Stimulated activated CD4-positive, alpha-beta T cell treated with anti-CD3 and anti-CD28 coated beads, Interleukin-1b, Interleukin-23, amount 100 ng/mL, for 24 hours (primary cell): ENCODE data around the gene BBX.
"Not testable (repeated sequence)": the region's sequence is repeated elsewhere in the genome, so short reads cannot be mapped to it uniquely, and the experiment has no call there.

ENCODE experiments used
- DNase-seq, 4 experiments: peaks; one replicate each; pipeline ENCODE4 v3.0.0-alpha.2; 2020; ENCODE audit warnings: low read depth in 4 of 4, low spot score in 1 of 4

BBX gene

DNA sequence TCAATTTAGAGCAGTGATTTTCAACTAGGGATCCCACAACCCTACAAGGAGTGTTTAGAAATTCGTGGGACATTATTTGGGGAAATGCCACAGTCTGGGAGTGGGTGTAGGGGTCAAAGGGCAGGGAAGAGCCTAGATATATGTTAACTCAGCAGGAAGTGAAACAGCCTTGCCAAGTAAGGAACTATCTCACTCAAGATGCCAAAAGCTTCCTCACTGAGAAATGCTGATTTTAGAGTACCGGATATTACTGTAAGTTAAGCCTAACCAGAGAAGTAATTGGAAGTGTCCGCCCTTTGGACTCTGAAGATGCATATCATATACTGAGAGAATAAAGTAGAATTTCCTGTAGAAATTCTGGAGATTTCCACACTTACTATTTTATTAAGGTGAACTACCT, 158.6 kb downstream of the BBX start:
- no peak for DNase-seq

DNA sequence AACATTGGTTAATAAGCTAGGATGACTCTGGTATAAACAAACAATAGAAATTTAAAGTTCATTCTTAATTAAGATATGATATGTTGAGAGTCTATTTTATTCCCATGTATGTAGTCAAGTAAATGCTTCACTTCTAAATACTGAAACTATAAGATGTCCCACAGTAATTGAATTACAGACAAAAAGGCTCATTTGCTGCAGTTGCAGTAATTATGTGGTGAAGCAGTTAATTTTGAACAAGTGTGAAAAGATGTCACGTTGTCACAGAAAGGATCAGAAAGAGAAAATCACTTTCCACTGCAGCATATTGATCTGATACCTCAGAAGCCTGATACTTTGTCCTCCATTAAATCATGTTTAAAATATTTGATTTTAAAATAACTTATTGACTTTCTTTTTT, 159.8 kb downstream of the BBX start:
- no peak for DNase-seq

GRCh38 chr3:107683447-107683846, 160.7 kb downstream of the BBX start:
- DNase-seq = no peak

GRCh38 chr3:107684431-107684925, 161.7 kb downstream of the BBX start:
- DNase-seq = no peak

DNA sequence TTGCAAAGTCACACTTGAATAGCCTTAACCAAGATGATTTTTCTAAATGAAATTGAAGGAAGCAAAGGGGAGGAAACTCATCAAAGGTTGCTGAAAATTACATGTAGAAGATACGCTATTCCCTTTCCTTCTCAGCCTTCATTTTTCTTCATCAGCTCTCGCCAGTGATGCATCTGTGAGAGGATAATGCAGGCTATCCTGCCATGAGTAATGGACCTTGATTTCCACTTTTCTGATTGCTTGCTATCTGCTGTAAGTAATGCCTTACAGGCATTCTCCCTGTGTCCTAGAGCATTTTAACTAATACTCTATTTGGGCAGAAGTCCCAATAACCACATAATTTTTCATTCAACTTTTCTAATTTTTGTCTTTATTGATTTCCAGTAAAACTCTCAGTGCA, 162.6 kb downstream of the BBX start:
- no peak for DNase-seq

DNA sequence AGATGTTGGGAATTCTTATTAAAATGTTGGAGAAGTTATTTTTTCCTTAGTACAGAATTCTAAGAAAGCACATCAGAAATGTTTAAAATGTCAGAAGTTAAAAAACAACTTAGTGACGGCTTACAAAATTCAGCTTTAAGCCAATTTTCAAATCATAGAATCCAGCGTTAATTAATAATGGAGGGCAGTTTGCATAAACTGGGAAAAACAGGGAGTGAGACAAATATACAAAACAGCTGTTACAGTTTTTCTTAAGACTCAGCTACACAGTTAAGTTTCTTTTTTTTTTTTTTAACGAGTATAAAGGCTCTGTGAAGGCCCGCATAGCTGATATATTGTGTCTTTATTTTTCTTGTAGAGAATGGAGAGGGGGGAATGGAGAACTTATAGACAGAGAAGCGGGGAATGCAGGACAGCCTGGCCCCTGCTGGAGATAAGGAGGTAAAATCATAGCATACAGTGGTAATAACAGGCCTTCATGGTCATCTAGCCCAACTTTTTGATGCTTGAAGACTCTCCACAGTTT, 164.4 kb downstream of the BBX start:
- DNase-seq = no peak

GRCh38 chr3:107689355-107689754, 166.6 kb downstream of the BBX start:
- no peak for DNase-seq

DNA sequence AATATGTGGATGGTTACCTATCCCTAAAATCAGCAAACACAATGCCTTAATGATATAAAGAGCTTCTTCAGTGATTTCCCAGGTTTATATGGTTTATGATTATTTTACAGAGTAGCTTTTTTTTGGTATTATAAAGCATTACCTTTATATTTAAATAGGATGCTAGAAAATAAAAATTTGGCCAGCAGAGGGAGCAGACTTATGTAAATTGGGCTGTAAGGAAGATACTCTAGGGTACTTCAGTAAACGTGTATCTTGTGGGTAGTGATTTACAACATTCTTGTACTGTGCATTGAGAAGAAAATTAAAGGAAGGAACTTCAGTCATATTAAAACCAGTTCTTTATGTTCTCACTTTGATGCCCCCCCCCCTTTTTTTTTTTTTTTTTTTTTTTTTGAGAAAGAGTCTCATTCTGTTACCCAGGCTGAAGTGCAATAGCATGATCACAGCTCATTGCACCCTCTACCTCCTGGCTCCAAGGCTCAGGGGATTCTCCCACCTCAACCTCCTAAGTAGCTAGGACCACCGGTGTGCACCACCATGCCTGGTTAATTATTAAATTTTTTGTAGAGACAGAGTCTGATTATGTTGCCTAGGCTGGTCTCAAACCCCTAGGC, 167.9 kb downstream of the BBX start:
- no peak for DNase-seq

DNA sequence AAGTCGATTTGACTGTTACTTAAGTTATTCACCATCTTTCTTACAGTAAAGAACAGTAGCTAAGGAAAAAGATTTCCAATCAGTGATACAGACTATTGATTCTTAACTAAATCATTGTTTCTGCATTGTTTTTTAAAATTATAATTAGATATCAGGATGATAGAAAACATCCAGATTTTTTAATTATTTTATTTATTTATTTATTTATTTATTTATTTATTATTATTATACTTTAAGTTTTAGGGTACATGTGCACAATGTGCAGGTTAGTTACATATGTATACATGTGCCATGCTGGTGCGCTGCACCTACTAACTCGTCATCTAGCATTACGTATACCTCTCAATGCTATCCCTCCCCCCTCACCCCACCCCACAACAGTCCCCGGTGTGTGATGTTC, 169.2 kb downstream of the BBX start:
- not testable (repeated sequence) for DNase-seq

- DNase-seq = not testable (repeated sequence)
Observed at GRCh38 chr3:107697348-107697747, 174.6 kb downstream of the BBX start.

- not testable (repeated sequence) for DNase-seq
Observed at GRCh38 chr3:107697855-107698254, 175.1 kb downstream of the BBX start.

- no peak for DNase-seq
Observed at GRCh38 chr3:107699682-107700081, 176.9 kb downstream of the BBX start.

GRCh38 chr3:107701299-107701698, 178.5 kb downstream of the BBX start:
- no peak for DNase-seq

DNA sequence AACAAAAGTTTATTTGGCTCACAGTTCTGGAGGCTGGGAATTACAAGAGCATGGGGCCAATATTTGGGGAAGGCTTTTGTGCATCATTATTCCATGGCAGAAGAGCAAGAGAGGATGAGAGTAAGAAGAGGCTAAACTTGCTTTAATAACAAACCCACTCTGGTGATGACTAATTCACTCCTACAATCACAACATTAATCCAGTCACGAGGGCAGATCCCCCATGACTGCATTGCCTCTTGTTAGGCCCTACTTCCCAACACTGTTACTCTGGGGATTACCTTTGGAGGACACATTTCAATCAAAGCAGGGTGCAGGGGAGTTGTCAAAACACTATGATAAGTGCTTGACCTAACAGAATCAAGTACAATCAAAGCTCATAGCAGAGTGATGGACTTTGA, 181.7 kb downstream of the BBX start:
- no peak for DNase-seq

- DNase-seq = no peak
Observed at GRCh38 chr3:107705046-107705445, 182.3 kb downstream of the BBX start.

DNA sequence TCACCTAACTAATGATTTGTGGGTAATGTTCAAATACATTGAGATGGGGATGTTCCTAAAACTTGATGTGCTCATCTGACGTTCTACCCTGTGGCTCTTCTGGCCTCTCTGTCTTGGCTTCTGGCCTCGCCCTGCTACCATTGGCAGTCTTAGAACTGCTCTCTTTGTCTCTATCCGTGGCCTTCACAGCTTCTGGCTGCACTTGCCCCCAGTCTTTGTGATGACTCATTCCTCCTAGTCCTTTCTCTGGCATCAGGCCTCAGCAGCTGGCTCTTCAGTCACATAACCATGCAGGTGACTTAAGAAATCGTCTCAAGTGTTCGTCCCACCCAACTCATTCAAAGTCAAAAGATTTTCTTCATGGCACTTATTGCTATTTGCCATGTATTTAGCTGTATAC, 188.1 kb downstream of the BBX start:
- DNase-seq = no peak

DNA sequence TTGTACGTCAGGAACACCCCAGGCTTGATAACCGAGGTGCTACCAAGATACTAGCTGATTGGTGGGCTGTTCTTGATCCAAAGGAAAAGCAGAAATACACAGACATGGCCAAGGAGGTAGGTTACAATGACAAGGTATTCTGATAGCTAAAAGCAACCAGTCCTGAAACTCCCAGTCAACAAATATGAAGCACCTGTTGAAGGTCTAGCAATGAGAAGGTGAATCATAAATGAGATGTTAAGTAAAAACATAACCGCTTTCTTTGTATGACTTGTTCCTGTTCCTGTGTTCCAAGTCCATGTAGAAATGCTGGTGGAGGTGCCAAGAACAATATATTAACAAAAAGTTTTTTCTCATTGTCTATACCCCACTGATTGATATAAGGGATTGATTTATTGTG, 194.0 kb downstream of the BBX start:
- DNase-seq = no peak

GRCh38 chr3:107718547-107718946, 195.8 kb downstream of the BBX start:
- DNase-seq = no peak

DNA sequence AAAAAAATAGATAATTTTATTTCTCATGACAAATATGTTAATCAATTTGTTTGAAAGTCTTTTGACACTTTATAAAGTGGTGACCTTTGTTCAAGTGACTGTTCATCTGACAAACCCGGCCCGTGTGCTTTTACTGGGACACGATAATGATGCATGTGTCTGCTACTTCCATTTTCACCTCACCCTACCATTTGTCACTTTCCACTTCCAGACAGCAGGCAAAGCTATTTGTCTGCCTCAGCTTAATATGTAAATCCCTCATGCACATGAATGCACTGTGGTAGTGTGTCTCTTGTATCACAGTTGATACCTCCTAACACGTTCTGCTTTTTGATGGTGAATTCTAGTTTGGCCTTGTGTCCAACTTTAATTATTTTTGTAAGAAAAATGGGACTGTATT, 204.3 kb downstream of the BBX start:
- no peak for DNase-seq

- DNase-seq = no peak
Observed at GRCh38 chr3:107729686-107730085, 206.9 kb downstream of the BBX start.

GRCh38 chr3:107734317-107734716, 211.6 kb downstream of the BBX start:
- no peak for DNase-seq

GRCh38 chr3:107737914-107738313, 215.2 kb downstream of the BBX start:
- DNase-seq = no peak

DNA sequence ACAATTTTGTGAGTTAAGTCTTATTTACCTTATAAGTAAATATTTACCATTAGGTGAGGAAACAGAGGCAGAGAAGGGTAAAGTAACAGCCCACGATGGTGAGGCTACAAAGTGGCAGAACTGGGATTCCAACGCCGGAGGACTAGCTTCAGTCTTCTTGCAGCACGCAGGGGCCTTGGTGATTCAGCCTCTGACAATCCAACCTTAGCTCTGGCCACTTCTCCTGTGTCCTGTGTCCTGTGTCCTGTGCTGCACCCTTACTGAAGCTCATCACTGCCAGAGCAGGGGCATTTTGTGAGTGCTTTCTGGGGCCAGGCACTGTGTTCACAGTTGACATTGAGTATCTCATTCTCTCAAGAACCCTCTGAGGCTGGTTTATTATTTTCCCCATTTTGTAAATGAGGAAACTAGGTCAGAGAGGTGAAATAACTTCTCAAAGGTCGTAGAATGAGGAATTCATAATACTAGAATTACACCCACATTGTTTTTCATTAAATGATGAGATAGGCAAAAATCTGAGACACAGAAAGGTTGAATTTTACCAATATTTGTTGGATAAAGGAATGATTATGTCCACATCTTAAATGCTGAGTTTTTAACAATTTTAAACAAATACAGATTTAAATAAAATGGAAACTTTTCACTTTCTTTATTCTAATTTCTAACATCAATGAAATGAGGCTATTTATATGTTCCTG, 215.9 kb downstream of the BBX start:
- DNase-seq = no peak
